Activated CD4-positive, alpha-beta T cell treated with anti-CD3 and anti-CD28 coated beads, Interleukin-10, Interleukin-2, amounts not matched to agents 100 ng/mL and 50 ng/mL, durations not matched to agents 16 hours and 8 hours (primary cell): ENCODE data around the gene CHST8.

Experiments used
- DNase-seq: peaks from one replicate; pipeline ENCODE4 v3.0.0-alpha.2; 2020

The CHST8 gene

DNA sequence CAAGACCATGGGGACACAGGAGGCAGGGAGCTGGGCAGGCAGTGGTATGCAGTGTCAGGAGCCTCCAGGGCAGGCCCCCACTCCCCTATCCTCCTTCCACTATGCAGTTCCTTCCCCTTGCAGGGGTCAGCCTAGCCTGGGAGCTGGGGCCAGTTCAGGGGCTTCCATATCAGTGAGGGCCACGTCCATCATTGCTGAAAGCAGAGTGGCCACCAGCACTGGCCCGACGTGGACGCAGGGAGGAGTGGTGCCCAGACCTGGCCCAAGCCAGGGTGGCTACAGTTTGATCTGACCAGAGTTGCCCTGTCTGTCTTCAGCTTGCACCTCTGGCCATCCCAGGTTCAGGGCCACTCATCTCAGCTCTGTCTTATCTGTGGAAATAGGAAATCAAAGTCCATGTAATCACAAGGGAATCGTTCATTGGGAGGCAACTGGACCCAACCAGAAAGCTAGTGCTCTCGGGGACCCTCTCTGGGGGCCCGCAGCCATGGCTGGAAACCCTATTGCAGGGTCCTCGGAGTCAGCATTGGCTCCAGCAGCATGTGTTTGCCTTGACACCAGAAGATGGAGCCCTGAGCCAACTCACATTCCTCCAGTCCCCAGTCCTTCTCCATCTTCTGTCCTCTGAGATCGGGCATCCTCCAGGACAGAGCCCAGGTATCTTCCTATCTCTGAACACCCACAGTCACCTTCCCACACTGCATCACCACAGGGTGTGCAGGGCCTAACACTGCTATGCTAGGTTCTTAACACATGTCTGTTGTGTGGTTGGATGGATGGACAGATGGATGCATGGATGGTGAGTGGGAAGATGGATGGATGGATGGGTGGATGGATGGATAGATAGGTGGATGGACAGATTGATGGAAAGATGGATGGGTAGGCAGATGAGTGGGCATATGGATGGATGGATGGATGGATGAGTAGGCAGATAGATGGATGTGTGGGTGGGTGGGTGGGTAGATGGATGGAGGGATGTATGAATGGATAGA, 99.2 kb downstream of the CHST8 start:
- no peak for DNase-seq

DNA sequence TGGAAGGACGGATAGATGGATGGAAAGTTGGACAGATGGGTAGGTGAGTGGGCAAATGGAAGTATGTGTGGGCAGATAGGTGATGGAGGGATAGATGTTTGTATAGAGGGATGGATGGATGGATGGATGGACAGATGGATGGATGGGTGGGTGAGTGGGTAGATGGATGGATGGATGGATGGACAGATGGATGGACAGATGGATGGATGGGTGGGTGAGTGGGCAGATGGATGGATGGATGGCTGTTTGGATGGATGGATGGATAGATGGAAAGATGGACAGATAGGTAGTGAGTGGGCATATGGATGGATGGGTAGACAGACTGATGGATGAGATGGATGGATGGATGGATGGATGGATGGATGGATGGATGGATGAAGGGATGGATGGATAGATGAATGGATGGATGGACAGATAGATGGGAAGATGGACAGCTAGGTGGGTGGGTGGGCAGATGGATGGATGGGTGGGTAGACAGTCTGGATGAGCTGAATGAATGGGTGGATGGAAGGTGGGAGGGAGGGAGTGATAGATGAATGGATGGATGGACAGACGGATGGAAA, 100.1 kb downstream of the CHST8 start:
- no peak for DNase-seq

DNA sequence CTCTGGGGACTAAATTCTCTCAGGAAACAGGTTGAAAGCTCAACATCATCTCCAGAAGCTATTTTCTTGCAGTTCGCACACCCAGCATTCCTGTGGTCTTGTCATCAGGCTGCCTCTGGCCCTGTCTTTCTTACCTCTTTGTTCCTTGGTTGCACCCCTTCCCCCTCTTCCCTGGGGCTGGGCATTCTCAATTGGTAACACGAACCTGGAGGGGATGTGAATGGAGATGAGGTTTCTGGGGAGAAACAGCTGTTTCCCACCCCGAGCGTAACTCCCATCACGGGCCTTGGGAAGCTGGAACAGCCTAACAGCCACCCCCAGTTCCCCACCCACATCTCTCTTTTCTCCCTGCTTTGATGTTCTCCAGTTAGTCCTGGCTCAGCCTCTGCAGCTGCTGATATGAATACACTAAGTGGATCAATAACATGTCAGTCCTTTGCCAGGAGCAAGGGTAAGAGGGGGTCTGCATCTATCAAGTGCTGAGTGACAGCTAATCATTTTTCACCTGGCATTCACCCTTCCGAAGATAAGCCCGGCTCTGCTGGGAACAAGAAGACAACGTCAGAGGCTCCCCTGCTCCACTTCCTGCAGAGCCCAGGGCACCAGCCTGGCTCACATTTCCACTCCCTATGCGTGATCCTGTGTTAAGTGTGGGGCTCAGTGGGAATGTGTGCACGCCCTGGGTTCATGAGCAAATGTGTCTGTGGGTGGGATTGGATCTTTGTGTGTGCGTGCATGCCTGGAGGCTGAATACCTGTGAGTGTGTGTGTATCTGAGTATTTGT, 100.9 kb downstream of the CHST8 start:
- no peak for DNase-seq

DNA sequence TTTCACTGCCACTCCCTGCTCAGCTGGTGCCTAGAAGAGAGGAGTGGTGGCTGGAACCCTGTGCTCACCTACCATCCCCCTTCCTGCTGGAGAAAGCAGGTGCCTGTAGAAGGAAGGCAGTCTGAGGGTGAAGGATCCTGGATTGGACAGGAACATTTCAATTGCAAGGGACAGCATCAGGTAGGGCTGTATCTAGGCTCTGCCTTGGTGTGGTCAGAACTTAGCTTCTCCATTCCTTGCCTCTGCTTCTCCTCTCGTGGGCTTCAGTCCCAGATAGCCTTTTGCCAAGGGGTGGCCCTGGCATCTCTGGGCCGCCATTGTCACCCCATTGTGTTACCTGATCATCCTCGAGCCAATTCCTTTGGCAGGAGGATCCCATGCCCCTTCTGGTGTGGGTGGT, 101.8 kb downstream of the CHST8 start:
- no peak for DNase-seq

DNA sequence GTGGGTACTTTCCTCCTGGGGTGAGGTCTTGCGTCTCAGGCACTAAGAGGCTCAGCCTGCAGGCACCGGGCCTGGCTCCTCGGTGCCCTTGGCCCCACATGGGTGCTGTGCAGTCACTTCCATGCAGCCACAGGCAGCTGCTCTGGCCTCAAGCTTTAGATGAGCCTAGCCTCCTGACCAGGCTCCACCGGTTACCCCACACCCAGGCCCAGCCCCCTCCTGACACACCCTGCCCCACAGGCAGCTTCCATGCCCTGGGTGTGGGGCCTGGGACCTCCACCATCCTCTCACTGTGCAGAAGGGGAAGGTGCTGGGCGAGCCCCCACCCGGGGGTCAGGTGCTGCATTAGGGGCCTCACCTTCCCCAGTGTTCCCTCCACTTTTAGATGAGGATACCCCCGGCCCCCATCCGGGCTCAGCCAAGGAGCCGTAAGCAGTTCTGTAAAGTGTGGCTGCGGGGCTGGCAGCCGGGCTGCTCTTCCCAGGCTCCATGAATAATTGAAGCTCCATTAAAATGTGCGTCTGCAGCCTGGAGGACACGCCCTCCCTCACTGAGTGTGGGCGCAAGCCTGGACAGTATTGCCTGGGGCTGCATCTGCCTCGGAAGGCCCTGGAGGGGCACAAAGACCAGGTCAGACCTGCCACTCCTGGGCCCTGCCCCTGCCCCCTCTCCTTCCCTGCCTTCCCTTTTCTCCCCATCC, 102.4 kb downstream of the CHST8 start:
- DNase-seq: no peak

DNA sequence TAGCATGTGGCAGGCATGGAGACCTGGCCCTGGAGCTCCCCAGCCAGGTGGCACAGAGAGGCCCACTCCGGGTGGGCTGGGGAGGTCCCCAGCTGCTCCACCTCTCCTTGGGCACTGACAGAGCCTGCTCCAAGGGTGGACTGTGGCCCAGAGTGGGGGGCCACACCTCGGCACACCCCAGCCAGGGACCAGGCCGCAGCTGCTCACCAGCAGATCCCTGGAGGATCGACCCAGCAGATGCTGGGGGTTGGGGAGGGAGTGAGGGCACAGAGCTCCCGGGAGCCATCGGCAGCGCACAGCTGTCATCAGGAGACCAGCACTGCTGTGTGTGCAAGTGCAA, 102.9 kb downstream of the CHST8 start:
- DNase-seq: no peak

DNA sequence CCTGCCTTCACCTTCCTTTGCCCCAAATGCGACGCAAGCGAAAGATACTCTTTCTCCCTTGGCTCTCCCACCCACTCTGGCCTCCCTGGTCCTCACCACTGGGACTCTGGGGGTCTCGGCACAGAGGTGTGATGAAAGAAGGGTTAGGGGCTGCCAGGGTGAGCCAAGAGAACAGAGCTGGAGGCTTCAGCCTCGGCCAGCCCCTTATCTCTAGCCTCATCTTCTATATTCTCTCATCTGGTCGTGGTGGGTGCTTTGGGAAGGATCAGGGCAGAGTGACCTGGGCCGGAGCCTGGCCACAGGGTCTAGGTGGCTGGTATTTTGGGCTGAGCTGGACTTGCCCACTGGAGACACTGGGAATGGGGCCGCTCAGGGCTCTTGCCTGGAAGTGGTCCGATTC, 103.8 kb downstream of the CHST8 start:
- no peak for DNase-seq

DNA sequence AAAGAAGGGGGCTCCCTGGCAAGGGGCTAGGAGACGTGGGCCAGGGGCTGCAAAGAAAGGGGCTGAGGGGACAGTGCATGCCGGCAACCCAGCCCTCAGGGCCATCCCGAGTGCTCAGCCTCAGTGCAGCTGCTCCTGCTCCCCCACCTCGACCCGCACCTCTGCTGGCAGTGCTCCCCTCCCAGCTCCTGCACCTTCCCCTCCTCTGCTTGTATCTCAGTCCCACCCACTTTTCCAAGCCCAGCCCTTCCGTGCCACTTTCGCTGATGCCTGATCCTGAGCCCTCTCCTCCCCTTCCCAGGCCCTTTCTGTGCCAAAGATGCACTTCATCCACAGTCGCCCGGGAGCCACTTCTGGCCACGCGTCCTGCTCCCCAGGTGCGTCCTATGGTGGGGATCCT, 105.0 kb downstream of the CHST8 start:
- no peak for DNase-seq

DNA sequence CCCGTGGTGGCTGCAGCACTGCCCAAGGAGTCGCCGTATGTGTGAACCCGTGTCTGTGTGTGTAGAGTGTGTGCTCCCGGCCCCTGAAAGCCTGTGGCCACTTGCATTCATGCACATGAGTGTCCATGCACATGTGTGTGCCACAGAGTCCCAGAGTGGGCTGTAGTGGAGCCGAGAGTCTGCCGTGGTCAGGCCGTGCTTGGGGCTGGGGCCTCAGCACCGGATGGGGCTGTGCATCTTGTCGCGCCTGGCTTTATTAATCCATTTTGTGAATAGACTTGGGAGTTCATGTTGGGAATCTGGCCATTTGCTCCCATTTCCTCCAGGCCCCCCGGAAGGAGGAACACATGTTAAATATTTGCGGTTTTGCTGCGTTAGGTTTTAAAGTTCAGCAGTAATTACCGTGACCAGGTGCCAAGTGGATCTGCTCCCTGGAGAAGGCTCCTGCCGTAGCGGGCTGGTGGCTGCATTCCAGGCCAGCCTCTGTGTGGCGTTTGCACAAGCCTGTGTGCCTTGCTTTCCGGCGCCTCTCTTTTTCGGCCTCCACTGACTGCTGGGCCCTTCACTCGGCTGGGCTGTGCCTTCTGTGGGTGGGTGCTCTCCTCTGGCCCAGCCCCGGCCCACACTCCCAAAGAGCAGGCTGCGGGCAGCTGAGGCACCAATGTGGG, 105.7 kb downstream of the CHST8 start:
- DNase-seq: no peak

DNA sequence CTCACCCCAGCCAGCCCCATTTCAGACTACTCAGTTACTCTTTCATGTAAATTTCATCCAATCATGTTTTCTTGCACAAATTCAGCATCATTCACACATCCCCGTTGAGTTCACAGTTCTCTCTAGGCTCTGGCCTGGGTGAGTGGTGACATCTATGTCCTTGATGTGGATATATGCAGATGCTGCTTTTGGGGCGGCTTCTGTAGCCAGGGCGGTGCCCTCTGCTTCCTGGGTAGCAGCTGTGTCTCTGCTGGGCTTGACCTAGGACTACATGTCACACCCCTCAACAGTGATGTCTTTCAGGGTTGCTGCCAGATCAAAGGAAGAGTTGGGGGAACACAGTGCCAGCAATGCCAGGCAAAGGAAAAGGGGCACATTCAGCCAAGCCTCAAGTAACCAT, 106.4 kb downstream of the CHST8 start:
- DNase-seq: no peak

DNA sequence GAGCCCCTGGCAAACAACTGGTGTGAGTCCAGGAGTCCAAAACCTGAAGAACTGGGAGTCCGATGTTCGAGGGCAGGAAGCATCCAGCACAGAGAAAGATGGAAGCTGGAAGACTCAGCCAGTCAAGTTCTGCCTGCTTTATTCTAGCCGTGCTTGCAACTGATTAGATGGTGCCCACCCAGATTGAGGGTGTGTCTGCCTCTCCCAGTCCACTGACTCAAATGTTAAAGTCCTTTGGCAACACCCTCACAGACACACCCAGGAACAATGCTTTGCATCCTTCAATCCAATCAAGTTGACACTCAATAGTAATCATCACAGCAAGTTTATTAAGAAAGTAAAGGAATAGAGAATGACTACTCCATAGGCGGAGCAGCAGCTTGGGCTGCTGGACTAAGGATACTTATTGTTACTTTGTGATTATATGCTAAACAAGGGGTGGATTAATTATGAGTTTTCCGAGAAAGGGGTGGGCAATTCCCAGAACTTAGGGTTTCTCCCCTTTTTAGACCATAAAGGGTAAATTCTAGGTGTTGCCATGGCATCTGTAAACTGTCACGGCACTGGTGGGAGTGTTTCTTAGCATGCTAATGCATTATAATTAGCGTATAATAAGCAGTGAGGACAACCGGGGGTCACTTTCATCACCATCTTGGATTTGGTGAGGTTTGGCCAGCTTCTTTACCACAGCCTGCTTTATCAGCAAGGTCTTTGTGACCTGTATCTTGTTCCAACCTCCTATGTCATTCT, 109.3 kb downstream of the CHST8 start:
- DNase-seq: no peak

DNA sequence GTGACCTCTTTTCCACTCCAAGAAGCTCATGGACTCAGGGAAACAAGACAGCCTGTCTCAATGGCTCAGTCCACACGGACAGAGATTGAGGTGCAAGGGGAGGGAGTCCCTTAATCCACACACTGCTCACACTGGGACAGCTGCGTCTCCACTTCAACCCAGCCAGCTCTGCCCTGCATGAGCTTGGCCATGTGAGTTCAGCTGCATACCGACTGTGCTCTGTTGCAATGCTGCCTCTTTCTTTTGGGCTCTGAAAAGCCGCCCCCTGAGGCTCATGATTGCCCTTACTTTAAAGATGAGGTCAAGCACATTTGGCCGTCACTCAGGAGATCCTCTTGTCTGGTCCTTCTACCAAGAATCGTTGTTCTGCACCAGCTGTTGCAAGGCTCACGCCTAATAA, 110.1 kb downstream of the CHST8 start:
- DNase-seq: no peak

DNA sequence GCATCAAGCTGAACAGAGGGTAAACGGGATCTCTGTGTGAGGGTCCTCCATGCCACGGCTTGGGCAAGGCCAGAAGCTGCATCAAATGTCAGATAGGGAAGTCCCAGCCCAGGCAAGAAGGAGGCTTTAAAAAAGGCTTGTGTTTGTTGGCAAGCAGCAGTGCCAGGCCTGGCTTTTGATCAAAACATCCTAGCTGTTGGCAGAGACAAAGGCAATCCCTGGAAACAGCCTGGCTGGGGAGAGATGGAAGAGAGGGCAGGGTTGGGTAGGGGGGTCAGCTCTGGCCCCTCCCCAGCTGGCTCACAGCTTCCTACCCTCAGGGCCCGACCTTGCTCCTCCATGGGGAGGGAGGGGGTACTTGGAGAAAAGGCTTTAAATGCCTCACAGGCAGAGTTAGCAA, 113.2 kb downstream of the CHST8 start:
- DNase-seq: no peak

DNA sequence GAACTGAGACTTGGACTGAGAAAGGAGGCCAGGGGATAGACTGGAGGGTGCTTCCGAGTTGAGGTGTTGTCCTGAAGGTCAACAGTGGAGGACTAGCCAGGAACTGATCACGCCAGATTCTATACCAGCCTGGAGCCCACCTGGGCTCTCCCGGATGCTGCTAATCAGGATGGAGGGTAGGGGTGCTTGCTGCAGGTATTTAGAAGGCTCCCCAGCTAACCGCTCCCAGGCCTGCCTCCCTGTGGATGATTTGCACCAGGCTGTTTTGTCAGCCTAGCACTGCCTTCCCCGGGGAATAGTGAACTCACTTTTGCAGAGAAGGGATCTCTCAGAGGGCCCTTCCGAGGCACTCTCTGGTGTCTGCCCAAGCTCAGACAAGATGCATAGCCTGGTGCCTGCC, 114.4 kb downstream of the CHST8 start:
- DNase-seq: no peak

DNA sequence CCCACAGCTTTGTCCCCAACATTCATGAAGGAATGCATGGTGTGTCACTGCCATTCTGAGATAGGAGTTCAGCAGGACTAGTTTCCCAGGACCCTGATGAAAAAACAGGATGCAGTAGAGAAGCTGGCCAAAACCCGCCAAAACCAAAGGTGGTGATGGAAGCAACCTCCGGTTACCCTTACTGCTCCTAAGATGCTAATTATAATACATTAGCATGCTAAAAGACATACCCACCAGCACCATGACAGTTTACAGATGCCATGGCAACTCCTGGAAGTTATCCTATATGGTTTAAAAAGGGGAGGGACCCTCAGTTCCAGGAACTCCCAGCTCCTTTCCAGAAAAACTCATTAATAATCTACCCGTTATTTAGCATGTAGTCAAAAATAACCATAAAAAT, 115.0 kb downstream of the CHST8 start:
- no peak for DNase-seq

DNA sequence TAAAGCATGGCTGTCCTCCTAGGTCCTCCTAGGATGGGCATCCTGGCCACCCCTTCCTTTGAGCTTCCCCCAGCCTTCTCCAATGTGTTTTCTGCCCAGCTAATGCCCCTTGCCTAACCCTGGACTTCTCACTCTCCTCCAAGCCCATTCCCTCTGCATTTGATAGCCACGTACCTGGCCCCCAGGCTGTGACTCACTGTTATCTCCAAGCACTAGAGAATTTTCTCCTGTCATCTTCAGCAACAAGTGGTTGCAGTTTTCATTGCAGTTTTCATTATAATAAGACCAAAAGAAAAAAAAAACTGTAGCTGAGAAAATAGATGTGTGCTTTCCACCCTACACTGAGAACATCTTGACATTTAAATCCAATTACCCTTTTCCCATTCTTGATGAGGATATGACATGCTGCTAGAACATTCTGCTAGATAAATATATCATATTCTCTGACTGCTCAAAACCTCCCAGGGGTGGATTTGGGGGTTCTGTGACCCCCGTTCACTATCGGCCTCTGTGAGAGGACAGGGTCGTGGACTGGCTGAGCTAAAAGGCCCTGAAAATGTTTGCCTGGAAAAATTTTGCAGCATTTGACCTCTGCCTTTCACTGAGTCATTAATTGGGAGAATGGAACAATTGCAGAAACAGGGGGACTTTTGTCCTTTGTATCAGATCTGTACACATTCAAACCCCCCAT, 116.1 kb downstream of the CHST8 start:
- no peak for DNase-seq

DNA sequence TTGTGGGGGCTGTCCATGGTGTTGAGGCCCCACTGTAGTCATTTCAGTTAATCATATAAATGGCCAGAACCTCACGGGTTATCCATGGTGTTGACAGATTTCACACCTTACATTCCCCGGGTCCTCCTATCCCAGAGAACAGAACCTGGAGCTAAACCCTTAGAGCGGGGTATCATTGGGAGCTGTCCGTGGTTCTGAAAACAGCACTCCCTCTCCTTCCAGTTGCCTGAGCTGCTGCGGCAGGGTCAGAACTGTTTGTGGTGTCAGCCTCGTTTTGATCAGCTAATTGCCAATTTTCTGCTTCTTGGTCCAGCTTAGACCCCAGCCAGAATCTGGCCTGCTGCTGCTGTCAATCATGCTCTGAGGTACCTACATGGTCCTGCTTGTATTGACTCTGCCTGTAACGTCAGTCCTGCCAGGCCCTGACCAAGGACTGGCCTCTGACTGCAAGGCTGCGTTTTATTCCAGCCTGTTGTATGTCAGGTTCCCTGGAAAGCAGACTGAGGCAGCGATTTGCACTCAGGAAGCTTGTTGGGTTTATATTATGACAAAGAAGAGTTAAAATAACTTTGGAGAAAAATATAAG, 119.2 kb downstream of the CHST8 start:
- peak; percentile 10 for DNase-seq

DNA sequence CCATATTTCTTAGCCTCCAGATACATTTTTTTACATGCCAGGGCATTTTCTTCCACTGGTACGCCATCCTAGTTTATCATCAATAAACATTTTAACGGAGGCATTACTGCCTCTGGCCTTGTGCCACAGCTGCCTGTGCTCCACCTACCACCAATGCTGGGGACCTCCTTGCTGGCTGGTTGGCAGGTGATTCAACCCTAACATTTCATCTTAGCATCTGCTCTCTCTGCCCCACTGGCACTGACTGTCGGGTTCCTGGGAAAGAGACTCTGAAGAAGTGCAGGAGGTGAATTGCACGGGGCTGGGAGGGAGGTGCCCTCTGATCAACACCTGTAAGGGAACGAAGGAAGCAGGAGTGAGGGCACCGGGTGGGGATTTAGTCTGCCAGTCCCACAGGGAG, 123.5 kb downstream of the CHST8 start:
- DNase-seq: no peak

DNA sequence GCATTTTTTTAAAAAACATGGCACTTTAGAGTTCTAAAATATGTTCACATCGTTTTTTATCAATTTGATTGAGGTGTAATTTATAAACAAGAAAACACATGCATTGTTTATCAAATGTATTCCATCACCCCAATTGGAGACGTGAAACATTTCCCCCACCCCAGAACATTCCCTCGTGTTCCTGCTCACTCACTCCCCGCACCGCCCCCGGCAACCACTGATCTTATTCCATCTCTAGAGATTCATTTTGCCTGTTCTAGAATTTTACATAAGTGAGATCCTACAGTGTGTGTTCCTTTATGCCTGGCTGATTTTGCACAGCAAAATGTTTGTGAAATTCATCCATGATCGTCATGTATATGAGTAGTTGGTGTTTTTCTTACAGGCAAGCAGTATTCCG, 124.4 kb downstream of the CHST8 start:
- no peak for DNase-seq

DNA sequence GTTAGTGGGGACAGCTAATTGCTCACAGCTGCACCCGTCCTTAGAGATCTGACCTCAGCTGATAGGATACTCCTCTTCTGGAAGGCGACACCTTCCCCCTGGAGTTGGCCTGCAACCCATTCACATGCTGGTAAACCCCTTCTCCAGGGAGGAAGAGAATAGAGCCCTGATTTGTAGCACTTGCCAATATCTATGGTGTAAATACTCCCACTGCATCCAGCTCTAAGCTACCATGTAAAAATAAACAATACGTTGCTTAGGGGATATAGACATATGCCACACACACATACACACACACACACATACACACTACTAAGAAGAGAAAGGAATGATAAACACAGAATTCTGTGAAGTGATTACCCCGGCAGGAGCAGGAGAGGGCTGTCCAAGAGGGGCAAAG, 125.5 kb downstream of the CHST8 start:
- no peak for DNase-seq

DNA sequence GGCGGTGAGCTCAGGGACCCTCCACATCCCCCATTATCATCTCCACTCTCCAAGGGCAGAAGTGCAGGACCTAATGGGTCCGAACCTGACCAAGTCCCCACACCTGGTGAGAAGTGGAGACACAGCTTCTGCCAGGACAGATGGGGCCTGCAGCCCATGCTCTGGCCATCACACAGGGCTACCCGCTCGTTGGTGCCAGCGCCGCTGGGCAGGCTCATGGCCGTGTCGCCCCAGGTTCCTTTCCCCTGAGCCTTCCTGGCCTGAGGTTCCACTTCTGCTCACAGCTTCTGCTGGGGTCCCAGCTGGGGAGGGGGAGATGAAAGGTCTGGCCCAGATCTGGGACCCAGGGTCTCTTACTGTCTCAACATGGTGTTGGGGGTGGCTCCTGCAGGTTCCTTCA, 126.5 kb downstream of the CHST8 start:
- no peak for DNase-seq
